Neural crest cell (in vitro differentiated cells): ENCODE measurements around the gene FBLN2. TPM values are rescaled to one million over a fixed set of nuclear protein-coding genes. Genes with fewer than 3 reads are reported as not detected.

Experiments used
- DNase-seq: peaks from one replicate; pipeline ENCODE4 v3.0.0; 2021; ENCODE audit warnings: low read depth, mixed read lengths, low spot score
- H3K27ac Mint-ChIP-seq: one replicate; pipeline ENCODE4 v1.8.0; 2021; ENCODE audit warnings: mild to moderate bottlenecking, mixed read lengths; ENCODE audit not compliant: unreplicated experiment
- H3K27me3 Mint-ChIP-seq: 2 replicates; pipeline ENCODE4 v1.8.0; 2021; ENCODE audit warnings: low read depth, mild to moderate bottlenecking, mixed read lengths
- H3K36me3 Mint-ChIP-seq: 2 replicates; pipeline ENCODE4 v1.8.0; 2021; ENCODE audit warnings: low read depth, mild to moderate bottlenecking, mixed read lengths
- H3K4me1 Mint-ChIP-seq: 2 replicates; pipeline ENCODE4 v1.8.0; 2021; ENCODE audit warnings: mixed read lengths
- H3K4me3 Mint-ChIP-seq: one replicate; pipeline ENCODE4 v1.8.0; 2021; ENCODE audit warnings: mild to moderate bottlenecking, mixed read lengths
- H3K9me3 Mint-ChIP-seq: 2 replicates; pipeline ENCODE4 v1.8.0; 2021; ENCODE audit warnings: mixed read lengths
- total RNA-seq: library from RNA; stranded (reverse); gene quantifications from 2 replicates; pipeline ENCODE4 v1.2.1, GENCODE V29; 2021
- TF ChIP-seq, protein P1 (sequence below): fragments of 200-600 bp; sonication (generic); conservative IDR thresholded peaks from 2 replicates; pipeline ENCODE4 v1.5.0; 2021; ENCODE audit warnings: antibody characterized with exemption, mild to moderate bottlenecking

Gene FBLN2
- total RNA-seq, 1 donor from 2014 or later, result 6.3 TPM

DNA sequence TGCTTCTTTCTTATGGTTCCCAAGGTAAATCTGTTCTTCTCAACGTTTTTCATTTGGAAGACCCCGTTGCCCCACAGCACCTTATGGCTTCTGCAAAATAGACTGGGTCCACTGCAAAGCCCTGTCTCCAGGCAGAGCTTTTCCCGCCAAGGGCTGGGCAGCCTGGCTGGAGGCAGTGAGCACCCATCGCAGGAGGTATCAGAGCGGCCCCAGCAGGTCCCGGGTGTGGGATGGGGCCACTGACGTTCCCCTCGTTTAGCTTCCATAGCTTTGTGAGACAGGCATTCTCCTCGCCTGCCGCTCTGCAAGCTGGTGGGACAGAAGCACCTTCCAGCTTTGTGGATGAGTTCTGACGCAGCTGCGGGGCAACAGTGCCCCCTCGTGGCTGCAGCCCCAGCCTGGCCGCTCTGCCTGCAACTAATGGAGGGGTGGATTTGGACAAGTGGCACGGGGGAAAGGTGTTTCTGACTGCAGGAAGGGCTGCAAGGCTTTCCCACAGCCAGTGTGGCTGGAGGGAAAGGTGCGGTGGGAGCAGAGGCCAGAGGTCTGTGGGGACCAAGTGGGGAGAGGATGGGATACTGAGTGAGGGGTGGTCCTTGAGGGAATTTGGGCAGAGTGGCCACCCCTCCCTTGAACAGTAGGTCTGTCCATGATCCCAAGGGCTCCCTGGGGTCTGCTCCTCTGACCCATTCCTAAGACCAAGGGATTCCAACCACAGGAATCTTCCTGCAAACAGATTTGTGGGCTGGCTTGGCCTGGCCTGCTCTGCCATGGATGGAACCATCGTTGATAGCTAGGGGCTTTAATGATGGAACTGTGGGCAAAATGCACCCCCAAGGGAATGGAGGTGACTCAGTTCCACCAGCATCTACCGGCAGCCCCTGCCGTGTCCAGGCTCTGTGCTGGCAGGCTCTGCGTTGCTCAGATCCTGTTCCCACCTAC is 99.4 kb downstream of the FBLN2 start:
- Mint-ChIP-seq H3K36me3 (no peaks in the 10 kb centered on the region), H3K9me3 (no peaks in the 10 kb centered on the region), H3K4me1 (peaks cover 20% of the 10 kb centered on the region), H3K4me3 (no peak overlapping the region), H3K27ac (peak overlapping the region; percentile 57), H3K27me3 (peaks cover 15% of the 10 kb centered on the region)
- TF ChIP-seq, protein P1, sequence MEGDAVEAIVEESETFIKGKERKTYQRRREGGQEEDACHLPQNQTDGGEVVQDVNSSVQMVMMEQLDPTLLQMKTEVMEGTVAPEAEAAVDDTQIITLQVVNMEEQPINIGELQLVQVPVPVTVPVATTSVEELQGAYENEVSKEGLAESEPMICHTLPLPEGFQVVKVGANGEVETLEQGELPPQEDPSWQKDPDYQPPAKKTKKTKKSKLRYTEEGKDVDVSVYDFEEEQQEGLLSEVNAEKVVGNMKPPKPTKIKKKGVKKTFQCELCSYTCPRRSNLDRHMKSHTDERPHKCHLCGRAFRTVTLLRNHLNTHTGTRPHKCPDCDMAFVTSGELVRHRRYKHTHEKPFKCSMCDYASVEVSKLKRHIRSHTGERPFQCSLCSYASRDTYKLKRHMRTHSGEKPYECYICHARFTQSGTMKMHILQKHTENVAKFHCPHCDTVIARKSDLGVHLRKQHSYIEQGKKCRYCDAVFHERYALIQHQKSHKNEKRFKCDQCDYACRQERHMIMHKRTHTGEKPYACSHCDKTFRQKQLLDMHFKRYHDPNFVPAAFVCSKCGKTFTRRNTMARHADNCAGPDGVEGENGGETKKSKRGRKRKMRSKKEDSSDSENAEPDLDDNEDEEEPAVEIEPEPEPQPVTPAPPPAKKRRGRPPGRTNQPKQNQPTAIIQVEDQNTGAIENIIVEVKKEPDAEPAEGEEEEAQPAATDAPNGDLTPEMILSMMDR, result peak; percentile 99
- DNase-seq, result peak; percentile 94

DNA sequence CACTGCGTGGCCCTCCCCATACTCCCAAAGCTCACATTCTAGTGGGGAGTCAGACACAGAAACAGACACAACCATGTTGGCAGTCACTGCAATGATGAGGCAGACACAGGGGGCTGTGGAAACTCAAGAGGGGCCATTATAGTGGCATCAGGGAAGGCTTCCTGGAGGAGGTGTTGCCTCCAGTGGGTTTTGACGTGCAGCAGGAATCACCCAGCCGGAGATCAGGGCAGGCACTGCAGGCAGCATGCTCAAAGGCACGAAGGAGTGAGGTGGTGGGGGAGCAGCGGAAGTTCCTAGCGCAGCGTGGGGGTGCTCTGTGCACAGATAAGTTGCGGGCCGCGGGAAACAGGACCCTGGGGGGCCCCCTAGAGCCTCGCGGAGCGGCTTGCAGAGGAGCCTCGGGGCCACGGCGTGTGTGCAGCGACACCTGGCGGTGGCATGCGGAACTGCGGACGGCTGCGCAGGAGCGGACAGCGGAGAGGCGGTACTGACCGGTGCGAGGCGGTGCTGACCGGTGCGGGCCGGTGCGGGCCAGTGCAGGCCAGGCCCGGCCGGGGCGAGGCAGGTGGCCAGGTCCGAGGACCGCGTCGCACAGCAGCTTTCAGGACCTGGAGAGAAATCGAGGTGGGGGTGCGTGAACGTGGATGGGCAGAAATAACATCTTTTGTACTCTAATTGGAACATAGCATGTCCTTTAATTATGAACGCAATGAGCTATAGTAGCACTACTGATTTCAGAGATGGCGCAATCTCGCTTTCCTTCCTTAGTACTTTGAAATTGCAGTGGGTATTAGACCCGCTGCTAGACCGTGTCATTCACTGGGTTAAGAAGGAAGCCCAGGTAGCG is 101.5 kb downstream of the FBLN2 start:
- peak; percentile 97 for DNase-seq
- Mint-ChIP-seq H3K4me3 (no peak overlapping the region), H3K27ac (peak overlapping the region; percentile 10), H3K4me1 (peaks cover 33% of the 10 kb centered on the region), H3K9me3 (no peaks in the 10 kb centered on the region), H3K36me3 (no peaks in the 10 kb centered on the region), H3K27me3 (peaks cover 12% of the 10 kb centered on the region)
- TF ChIP-seq, protein P1, result peak; percentile 100

DNA sequence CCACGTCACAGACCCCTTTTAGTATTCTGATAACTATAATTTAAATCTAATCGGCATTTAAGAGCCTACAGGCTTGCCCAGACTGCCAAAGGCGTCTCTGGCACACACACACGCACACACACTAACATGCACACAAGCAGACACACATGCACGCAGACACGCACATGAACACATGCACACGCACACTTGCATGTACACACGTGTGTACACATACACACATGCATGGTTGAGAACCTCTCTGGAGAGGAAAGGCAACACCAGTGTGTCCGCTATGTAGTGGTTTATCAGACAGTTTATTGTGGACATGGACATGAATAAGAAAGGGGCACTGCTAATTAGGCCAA is 102.1 kb downstream of the FBLN2 start:
- Mint-ChIP-seq H3K4me3 (no peak overlapping the region), H3K4me1 (peaks cover 33% of the 10 kb centered on the region), H3K9me3 (no peaks in the 10 kb centered on the region), H3K27ac (no peak overlapping the region), H3K36me3 (no peaks in the 10 kb centered on the region), H3K27me3 (peaks cover 17% of the 10 kb centered on the region)
- TF ChIP-seq, protein P1, result no peak
- DNase-seq, result no peak

DNA sequence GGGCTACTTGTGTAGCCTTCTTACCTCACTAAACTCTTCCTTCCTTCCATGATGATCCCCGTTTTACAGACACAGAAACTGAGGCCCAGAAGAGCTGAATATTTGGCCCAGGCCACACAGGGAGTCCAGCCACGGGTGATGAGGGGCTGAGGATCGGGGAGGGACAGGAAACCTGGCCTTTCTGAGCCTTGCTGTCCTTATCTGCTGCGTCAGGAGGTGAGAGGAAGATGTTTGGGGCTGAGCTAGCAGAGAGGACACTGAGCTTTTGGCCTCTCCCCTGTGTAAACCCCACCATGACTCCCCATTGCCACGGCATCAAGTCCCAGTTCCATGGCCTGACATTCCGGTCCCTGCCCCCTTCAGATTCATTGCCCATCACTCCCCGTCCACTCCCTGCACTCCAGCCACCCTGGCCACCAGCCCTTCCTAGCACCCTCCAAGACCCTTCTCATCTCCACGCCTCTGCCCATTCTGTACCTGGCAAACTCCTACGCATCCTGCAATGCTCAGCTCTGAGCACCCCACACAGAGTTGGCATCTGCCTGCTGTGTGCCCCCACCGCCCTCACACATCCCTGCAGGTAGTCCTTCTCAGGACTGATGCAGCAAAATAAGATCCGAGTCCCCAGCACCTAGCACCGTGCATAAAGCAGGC is 103.0 kb downstream of the FBLN2 start:
- peaks cover 33% of the 10 kb centered on the region for H3K4me1 Mint-ChIP-seq
- TF ChIP-seq, protein P1, result no peak
- no peaks in the 10 kb centered on the region for H3K9me3 Mint-ChIP-seq
- no peak overlapping the region for H3K4me3 Mint-ChIP-seq
- H3K36me3 Mint-ChIP-seq, result no peaks in the 10 kb centered on the region
- peaks cover 19% of the 10 kb centered on the region for H3K27me3 Mint-ChIP-seq
- no peak for DNase-seq
- H3K27ac Mint-ChIP-seq, result no peak overlapping the region

DNA sequence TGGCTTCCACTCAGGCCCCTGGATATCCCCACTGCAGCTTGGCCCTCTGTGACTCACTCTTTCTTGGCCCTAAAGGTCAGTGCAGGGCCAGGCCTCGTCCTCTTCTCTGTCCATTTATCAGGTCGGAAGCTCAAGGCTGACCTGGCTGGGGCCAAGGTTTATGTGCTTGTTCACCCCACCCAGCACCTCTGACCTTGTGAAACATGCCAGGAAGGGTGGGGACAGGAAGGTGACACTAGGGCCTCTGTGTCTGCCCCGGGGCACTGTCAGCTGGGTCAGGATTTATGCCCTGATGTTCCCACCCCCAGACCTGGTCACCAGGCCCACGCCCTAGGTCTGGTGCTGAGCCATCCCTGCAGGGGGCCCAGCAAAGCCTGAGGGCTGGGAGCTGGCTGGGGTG is 103.8 kb downstream of the FBLN2 start:
- Mint-ChIP-seq H3K4me1 (peaks cover 39% of the 10 kb centered on the region), H3K4me3 (no peak overlapping the region), H3K27ac (no peak overlapping the region), H3K36me3 (no peaks in the 10 kb centered on the region), H3K9me3 (no peaks in the 10 kb centered on the region), H3K27me3 (peaks cover 27% of the 10 kb centered on the region)
- no peak for DNase-seq
- TF ChIP-seq, protein P1, result no peak
